AG09309 (cell line): ENCODE results near the gene CNOT6.

Experiments
- DNase-seq: peaks from one replicate; pipeline ENCODE4 v3.0.0-alpha.2; 2010; ENCODE audit warnings: low read depth
- H3K4me3 ChIP-seq: 2 replicates; pipeline ENCODE4 v1.5.1; 2011; ENCODE audit warnings: mild to moderate bottlenecking, low read depth, low read length, moderate library complexity; ENCODE audit not compliant: control insufficient read depth
- TF ChIP-seq, protein P1 (sequence below): IDR thresholded peaks from 2 replicates; pipeline ENCODE4 v1.5.1; 2011; ENCODE audit warnings: mild to moderate bottlenecking, low read depth, low read length, inconsistent platforms; ENCODE audit not compliant: insufficient read depth, control insufficient read depth; ENCODE audit errors: missing control alignments

The CNOT6 gene

DNA sequence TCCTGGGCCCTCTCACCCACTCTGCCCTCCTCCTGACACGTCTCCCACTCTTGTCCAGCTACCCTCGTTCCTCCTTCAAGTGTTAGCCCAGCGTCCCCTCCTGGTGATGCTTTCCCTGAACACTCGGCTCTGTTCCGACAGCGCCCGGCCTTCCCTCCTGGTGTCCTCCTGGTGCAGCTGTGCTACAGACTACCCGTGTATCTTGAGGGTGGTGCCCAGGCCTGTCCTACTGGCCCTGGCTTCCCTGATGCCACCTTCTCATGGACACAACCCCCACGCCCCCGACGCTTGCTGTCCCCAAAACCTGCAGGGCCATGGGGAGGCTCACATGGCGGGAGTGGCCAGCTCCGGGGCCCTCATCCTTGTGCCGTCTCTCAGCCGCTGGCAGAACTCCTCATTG is 118.5 kb downstream of the CNOT6 start:
- DNase-seq: no peak
- TF ChIP-seq, protein P1, sequence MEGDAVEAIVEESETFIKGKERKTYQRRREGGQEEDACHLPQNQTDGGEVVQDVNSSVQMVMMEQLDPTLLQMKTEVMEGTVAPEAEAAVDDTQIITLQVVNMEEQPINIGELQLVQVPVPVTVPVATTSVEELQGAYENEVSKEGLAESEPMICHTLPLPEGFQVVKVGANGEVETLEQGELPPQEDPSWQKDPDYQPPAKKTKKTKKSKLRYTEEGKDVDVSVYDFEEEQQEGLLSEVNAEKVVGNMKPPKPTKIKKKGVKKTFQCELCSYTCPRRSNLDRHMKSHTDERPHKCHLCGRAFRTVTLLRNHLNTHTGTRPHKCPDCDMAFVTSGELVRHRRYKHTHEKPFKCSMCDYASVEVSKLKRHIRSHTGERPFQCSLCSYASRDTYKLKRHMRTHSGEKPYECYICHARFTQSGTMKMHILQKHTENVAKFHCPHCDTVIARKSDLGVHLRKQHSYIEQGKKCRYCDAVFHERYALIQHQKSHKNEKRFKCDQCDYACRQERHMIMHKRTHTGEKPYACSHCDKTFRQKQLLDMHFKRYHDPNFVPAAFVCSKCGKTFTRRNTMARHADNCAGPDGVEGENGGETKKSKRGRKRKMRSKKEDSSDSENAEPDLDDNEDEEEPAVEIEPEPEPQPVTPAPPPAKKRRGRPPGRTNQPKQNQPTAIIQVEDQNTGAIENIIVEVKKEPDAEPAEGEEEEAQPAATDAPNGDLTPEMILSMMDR: no peak
- no peak overlapping the region for H3K4me3 ChIP-seq

DNA sequence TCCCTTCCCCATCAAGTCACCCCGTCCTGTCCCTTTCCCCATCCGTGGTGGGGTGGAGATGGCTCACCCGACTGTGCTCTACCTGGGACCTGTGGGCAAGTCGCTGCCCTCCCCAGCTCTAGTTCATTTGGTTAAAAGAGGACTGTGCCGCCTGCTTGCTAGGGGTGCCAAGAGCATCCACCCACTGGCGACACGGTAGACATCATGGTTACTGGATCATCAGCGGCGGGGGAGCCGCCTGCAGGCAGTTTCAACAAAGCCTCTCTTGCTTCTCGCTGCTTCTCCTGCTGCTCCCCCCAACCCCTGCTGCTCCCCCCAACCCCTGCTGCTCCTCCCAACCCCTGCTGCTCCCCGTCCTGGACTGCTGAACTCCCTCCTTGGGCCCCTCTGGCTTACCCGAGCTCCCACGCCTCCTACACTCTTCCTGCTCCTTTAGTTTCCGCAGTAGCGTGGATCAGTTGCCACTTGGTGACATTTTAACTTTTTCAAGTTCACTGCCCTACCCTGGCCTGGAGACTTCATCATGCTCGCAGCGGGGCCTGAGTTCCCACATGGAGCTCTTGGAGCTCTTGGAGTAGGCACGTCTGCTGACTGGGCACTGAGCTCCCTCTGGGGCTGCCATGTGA is 119.1 kb downstream of the CNOT6 start:
- no peak for DNase-seq
- TF ChIP-seq, protein P1: no peak

DNA sequence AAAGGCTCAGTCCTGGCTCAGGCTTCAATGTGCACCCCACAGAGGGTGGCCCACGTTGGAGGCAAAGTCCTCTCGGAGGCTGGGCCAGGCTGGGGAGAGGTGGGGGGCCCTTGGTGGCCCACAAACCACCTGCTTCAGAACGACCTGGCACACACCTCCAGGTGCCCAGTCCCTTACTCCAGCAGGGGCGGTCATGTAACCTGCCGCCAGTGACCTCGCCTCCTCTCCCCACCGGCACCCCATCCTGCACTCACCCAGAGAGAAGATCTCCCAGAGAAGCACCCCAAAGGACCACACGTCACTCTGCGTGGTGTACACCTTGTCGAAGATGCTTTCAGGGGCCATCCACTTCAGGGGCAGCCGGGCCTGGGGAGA is 119.6 kb downstream of the CNOT6 start:
- TF ChIP-seq, protein P1: no peak
- no peak overlapping the region for H3K4me3 ChIP-seq
- DNase-seq: no peak

More for the DNA sequence above, 119.1 kb downstream of the CNOT6 start:
- H3K4me3 ChIP-seq: no peak overlapping the region

DNA sequence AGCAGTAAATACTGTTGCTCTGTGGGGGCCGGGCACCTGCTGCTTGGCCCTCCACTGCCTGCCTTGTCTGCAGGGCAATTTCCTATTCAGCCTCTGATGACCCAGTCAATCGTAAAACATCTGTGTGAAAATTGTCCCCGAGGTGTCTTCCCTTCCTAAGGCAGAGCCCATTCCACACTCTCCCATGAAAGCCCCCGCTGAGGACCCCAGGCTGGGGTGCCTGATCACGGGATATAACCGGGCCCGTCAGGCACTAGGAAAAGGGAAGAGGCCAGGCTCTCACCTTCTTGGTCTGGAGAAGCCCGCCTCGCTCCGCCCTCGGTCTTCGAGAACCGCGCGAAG is 124.3 kb downstream of the CNOT6 start:
- peak overlapping the region; percentile 4 for H3K4me3 ChIP-seq
- DNase-seq: no peak
- TF ChIP-seq, protein P1: no peak

DNA sequence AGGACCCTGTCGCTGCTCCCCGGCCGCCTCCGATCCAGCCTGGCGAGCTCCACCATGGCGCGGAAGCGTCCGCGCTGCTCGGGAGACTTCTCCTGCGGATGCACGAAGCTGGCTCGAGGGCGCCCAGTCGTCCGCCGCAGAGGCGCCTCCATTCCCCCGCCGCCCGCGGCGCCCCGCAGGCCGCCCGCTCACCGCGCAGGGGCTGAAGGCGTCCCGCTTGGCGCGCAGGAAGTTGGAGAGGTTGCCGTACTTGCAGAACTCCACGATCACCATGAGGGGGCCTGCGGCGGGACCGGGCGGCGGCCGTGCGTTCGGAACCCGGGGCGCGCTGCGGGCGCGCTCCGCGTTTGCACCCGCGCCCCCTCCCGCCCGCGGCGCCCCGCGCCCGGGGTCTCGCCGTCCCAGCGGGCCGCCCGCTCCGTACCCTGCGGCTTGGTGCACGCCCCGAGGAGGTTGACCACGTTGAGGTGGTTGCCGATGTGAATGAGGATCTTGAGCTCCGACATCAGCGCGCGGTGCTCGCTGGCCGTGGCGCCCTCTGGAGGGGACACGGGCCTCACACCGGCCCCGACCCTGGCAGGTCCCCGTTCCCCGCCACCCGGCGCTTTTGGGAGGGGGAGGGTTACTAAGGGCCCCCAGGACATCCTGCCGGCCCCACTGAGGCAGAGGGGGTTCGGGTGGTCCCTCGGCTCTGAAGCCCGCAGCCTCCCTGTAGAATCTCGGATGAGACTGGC is 124.8 kb downstream of the CNOT6 start:
- TF ChIP-seq, protein P1: peak; percentile 45
- H3K4me3 ChIP-seq: peak overlapping the region; percentile 4
- no peak for DNase-seq

DNA sequence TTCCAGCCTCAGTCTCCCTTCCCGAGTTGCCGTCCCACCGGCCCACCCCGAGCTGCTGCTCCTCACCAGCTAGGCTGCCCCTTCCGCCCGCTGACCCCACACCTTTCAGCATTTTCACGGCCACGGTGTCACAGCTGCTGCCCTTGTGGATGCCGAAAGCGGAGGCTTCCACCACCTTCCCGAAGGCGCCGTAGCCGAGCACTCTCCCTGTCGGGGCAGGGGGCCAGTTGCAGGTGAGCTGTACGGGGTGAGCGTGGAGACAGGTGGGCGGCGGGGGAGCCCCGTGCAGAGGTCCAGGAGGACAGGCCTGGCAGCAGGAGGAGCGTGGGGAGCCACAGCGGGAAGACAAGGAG is 125.4 kb downstream of the CNOT6 start:
- DNase-seq: no peak
- no peak overlapping the region for H3K4me3 ChIP-seq
- TF ChIP-seq, protein P1: peak; percentile 1

DNA sequence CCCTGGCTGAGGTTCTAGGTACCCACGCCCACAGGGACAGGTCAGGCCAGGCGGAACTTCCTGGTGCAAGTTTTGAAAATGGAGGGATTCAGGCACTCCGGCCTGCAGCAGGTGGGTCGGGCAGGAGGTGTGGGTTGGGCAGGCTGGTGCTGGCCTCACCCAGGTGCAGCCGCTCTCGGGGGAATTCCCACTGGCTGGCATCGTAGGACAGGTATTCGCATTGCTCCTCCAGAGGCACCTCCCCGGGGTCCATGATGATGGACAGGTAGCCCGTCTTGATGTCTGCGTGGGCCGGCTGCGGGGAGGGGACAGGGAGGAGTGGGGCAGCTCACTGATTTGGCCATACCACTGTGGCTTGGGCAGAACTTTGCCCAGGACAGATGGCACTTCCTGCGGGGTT is 125.8 kb downstream of the CNOT6 start:
- TF ChIP-seq, protein P1: no peak
- no peak for DNase-seq

More for the DNA sequence above, 125.8 kb downstream of the CNOT6 start:
- H3K4me3 ChIP-seq: no peak overlapping the region
